ENCODE measurements around the gene AATK.

The AATK gene

GRCh38 chr17:81204578-81204977 is 38.6 kb upstream of the AATK start:
- no peak overlapping the region for H3K27ac ChIP-seq (ENCODE audit: low read length)
- no peaks in the 10 kb centered on the region for H3K4me1 ChIP-seq (ENCODE audit: control insufficient read depth in 1 of 2, insufficient read depth in 2 of 2, low read length in 2 of 2)
- H3K9me3 ChIP-seq (ENCODE audit: control insufficient read depth in 1 of 2, low read length in 2 of 2) = no peaks in the 10 kb centered on the region
- no peaks in the 10 kb centered on the region for H3K27me3 ChIP-seq (ENCODE audit: low read depth, low read length)
- no peak overlapping the region for H3K4me3 ChIP-seq (ENCODE audit: low read depth in 1 of 2, low read length in 2 of 2)
- peaks cover 0 to 20% of the 10 kb centered on the region in 2 donors for H3K36me3 ChIP-seq (ENCODE audit: control insufficient read depth in 1 of 2, insufficient read depth in 2 of 2, low read length in 2 of 2)

- no peaks in the 10 kb centered on the region for H3K4me1 ChIP-seq (ENCODE audit: control insufficient read depth in 1 of 2, insufficient read depth in 2 of 2, low read length in 2 of 2)
- no peaks in the 10 kb centered on the region for H3K9me3 ChIP-seq (ENCODE audit: control insufficient read depth in 1 of 2, low read length in 2 of 2)
- H3K4me3 ChIP-seq (ENCODE audit: low read depth in 1 of 2, low read length in 2 of 2) = no peak overlapping the region
- H3K27me3 ChIP-seq (ENCODE audit: low read depth, low read length) = no peaks in the 10 kb centered on the region
- H3K36me3 ChIP-seq (ENCODE audit: control insufficient read depth in 1 of 2, insufficient read depth in 2 of 2, low read length in 2 of 2) = peaks cover 0 to 20% of the 10 kb centered on the region in 2 donors
- H3K27ac ChIP-seq (ENCODE audit: low read length) = no peak overlapping the region
These were observed 37.1 kb upstream of the AATK start for GRCh38 chr17:81203136-81203535.

GRCh38 chr17:81202318-81202717 is 36.3 kb upstream of the AATK start:
- no peak overlapping the region for H3K27ac ChIP-seq (ENCODE audit: low read length)
- H3K27me3 ChIP-seq (ENCODE audit: low read depth, low read length) = no peaks in the 10 kb centered on the region
- no peaks in the 10 kb centered on the region for H3K4me1 ChIP-seq (ENCODE audit: control insufficient read depth in 1 of 2, insufficient read depth in 2 of 2, low read length in 2 of 2)
- H3K4me3 ChIP-seq (ENCODE audit: low read depth in 1 of 2, low read length in 2 of 2) = no peak overlapping the region
- peaks cover 0 to 27% of the 10 kb centered on the region in 2 donors for H3K36me3 ChIP-seq (ENCODE audit: control insufficient read depth in 1 of 2, insufficient read depth in 2 of 2, low read length in 2 of 2)
- no peaks in the 10 kb centered on the region for H3K9me3 ChIP-seq (ENCODE audit: control insufficient read depth in 1 of 2, low read length in 2 of 2)

GRCh38 chr17:81200695-81201580 is 34.9 kb upstream of the AATK start:
- Histone ChIP-seq H3K9me3 (ENCODE audit: control insufficient read depth in 1 of 2, low read length in 2 of 2) (no peaks in the 10 kb centered on the region), H3K4me3 (ENCODE audit: low read depth in 1 of 2, low read length in 2 of 2) (no peak overlapping the region), H3K4me1 (ENCODE audit: control insufficient read depth in 1 of 2, insufficient read depth in 2 of 2, low read length in 2 of 2) (no peaks in the 10 kb centered on the region), H3K27me3 (ENCODE audit: low read depth, low read length) (no peaks in the 10 kb centered on the region), H3K36me3 (ENCODE audit: control insufficient read depth in 1 of 2, insufficient read depth in 2 of 2, low read length in 2 of 2) (peaks cover 0 to 25% of the 10 kb centered on the region in 2 donors), H3K27ac (ENCODE audit: low read length) (no peak overlapping the region)

- Histone ChIP-seq H3K9me3 (ENCODE audit: control insufficient read depth in 1 of 2, low read length in 2 of 2) (no peaks in the 10 kb centered on the region), H3K27ac (ENCODE audit: low read length) (no peak overlapping the region), H3K4me3 (ENCODE audit: low read depth in 1 of 2, low read length in 2 of 2) (no peak overlapping the region), H3K27me3 (ENCODE audit: low read depth, low read length) (no peaks in the 10 kb centered on the region), H3K36me3 (ENCODE audit: control insufficient read depth in 1 of 2, insufficient read depth in 2 of 2, low read length in 2 of 2) (peaks cover 0 to 25% of the 10 kb centered on the region in 2 donors), H3K4me1 (ENCODE audit: control insufficient read depth in 1 of 2, insufficient read depth in 2 of 2, low read length in 2 of 2) (no peaks in the 10 kb centered on the region)
These were observed 34.2 kb upstream of the AATK start for GRCh38 chr17:81200201-81200600.

GRCh38 chr17:81199482-81199830 is 33.4 kb upstream of the AATK start:
- Histone ChIP-seq H3K4me1 (ENCODE audit: control insufficient read depth in 1 of 2, insufficient read depth in 2 of 2, low read length in 2 of 2) (no peaks in the 10 kb centered on the region), H3K4me3 (ENCODE audit: low read depth in 1 of 2, low read length in 2 of 2) (no peak overlapping the region), H3K27me3 (ENCODE audit: low read depth, low read length) (no peaks in the 10 kb centered on the region), H3K9me3 (ENCODE audit: control insufficient read depth in 1 of 2, low read length in 2 of 2) (no peaks in the 10 kb centered on the region), H3K27ac (ENCODE audit: low read length) (no peak overlapping the region), H3K36me3 (ENCODE audit: control insufficient read depth in 1 of 2, insufficient read depth in 2 of 2, low read length in 2 of 2) (peaks cover 0 to 25% of the 10 kb centered on the region in 2 donors)

- H3K4me3 ChIP-seq (ENCODE audit: low read depth in 1 of 2, low read length in 2 of 2) = no peak overlapping the region
- no peaks in the 10 kb centered on the region for H3K27me3 ChIP-seq (ENCODE audit: low read depth, low read length)
- H3K4me1 ChIP-seq (ENCODE audit: control insufficient read depth in 1 of 2, insufficient read depth in 2 of 2, low read length in 2 of 2) = no peaks in the 10 kb centered on the region
- H3K27ac ChIP-seq (ENCODE audit: low read length) = no peak overlapping the region
- H3K9me3 ChIP-seq (ENCODE audit: control insufficient read depth in 1 of 2, low read length in 2 of 2) = no peaks in the 10 kb centered on the region
- H3K36me3 ChIP-seq (ENCODE audit: control insufficient read depth in 1 of 2, insufficient read depth in 2 of 2, low read length in 2 of 2) = peaks cover 0 to 25% of the 10 kb centered on the region in 2 donors
These were observed 32.9 kb upstream of the AATK start for GRCh38 chr17:81198826-81199481.

GRCh38 chr17:81197831-81198490 is 31.9 kb upstream of the AATK start:
- H3K27me3 ChIP-seq (ENCODE audit: low read depth, low read length) = no peaks in the 10 kb centered on the region
- no peak overlapping the region for H3K4me3 ChIP-seq (ENCODE audit: low read depth in 1 of 2, low read length in 2 of 2)
- H3K36me3 ChIP-seq (ENCODE audit: control insufficient read depth in 1 of 2, insufficient read depth in 2 of 2, low read length in 2 of 2) = peaks cover 0 to 21% of the 10 kb centered on the region in 2 donors
- peaks cover 0 to 3% of the 10 kb centered on the region in 2 donors for H3K4me1 ChIP-seq (ENCODE audit: control insufficient read depth in 1 of 2, insufficient read depth in 2 of 2, low read length in 2 of 2)
- no peak overlapping the region for H3K27ac ChIP-seq (ENCODE audit: low read length)
- no peaks in the 10 kb centered on the region for H3K9me3 ChIP-seq (ENCODE audit: control insufficient read depth in 1 of 2, low read length in 2 of 2)

GRCh38 chr17:81197409-81197795 is 31.4 kb upstream of the AATK start:
- peaks cover 0 to 19% of the 10 kb centered on the region in 2 donors for H3K36me3 ChIP-seq (ENCODE audit: control insufficient read depth in 1 of 2, insufficient read depth in 2 of 2, low read length in 2 of 2)
- H3K27ac ChIP-seq (ENCODE audit: low read length) = no peak overlapping the region
- H3K4me1 ChIP-seq (ENCODE audit: control insufficient read depth in 1 of 2, insufficient read depth in 2 of 2, low read length in 2 of 2) = peaks cover 0 to 3% of the 10 kb centered on the region in 2 donors
- no peaks in the 10 kb centered on the region for H3K9me3 ChIP-seq (ENCODE audit: control insufficient read depth in 1 of 2, low read length in 2 of 2)
- no peaks in the 10 kb centered on the region for H3K27me3 ChIP-seq (ENCODE audit: low read depth, low read length)
- H3K4me3 ChIP-seq (ENCODE audit: low read depth in 1 of 2, low read length in 2 of 2) = no peak overlapping the region

GRCh38 chr17:81196505-81197408 is 30.7 kb upstream of the AATK start:
- H3K36me3 ChIP-seq (ENCODE audit: control insufficient read depth in 1 of 2, insufficient read depth in 2 of 2, low read length in 2 of 2) = peaks cover 0 to 20% of the 10 kb centered on the region in 2 donors
- no peak overlapping the region for H3K4me3 ChIP-seq (ENCODE audit: low read depth in 1 of 2, low read length in 2 of 2)
- H3K27ac ChIP-seq (ENCODE audit: low read length) = no peak overlapping the region

More at GRCh38 chr17:81196505-81197408, 30.7 kb upstream of the AATK start:
- H3K4me1 ChIP-seq (ENCODE audit: control insufficient read depth in 1 of 2, insufficient read depth in 2 of 2, low read length in 2 of 2) = peaks cover 0 to 3% of the 10 kb centered on the region in 2 donors
- H3K9me3 ChIP-seq (ENCODE audit: control insufficient read depth in 1 of 2, low read length in 2 of 2) = no peaks in the 10 kb centered on the region
- no peaks in the 10 kb centered on the region for H3K27me3 ChIP-seq (ENCODE audit: low read depth, low read length)

Data from muscle layer of duodenum (tissue), 2 donors.